HG02884 (cell line): Measurements from ENCODE around the gene CDT1.
A peak's percentile ranks its signal among the peaks of the same experiment; 100 is the strongest.

Experiments used
- ATAC-seq: cut with Tn5 transposase; IDR thresholded peaks from one replicate; pipeline ENCODE4 v1.9.1; 2021; ENCODE audit warnings: mild to moderate bottlenecking, moderate library complexity; ENCODE audit not compliant: unreplicated experiment

The CDT1 gene

DNA sequence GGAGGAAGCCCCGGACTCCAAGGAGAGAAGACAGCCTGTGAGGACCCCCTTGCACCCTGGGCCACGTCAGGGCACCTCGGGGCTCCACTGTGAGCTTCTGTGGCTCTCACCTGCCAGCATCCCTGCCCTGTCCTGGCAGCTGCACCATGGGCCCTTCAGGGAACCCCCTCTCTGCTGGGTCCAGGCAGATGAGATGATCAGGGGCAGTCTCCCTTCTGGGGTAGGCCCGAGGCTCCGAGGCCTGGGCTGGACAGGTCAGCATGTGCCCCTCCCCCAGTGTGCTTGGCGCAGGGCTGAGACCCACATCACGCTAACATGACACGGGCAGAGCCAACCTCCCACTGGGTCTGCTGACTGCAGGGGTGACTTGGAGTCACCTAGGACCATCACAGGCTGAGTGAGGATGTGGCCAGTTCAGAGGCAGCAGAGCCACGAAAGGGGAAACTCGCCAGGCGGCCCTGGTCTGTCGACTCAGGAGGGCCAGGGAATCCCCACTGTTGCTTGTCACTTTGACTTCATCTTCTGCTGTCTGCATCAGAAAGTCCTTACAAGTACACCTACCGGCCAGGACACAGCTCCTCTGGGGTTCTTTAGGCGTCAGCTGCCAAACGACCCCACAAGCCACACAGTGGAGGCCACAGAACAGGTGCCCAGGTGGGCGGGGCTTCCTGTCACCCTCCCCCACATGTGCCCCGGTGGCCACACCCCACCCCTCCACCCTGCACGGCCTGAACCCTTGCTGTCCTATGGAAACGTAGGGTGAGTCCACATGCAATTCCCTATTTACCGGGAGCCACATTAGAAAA lies 50.9 kb downstream of the CDT1 start:
- ATAC-seq, result no peak

DNA sequence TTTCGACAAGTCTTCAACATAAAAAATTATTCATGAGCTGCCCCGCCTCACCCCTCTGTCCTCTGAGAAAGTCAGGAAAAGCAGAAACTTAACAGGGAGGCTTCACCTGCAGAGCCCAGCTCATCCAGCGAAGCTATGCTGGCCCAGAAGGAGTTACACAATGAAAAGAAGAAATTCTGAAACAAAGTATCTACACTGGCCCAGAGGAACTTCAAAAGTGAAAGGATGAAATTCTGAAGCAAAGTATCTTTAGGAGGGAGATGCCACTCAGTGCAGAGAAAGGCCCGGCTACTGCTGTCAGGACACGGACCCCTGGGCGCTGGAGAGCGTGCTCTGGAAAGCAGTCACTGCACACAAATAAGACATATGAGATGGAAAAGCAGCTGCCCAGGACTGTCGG lies 51.6 kb downstream of the CDT1 start:
- ATAC-seq, result no peak

DNA sequence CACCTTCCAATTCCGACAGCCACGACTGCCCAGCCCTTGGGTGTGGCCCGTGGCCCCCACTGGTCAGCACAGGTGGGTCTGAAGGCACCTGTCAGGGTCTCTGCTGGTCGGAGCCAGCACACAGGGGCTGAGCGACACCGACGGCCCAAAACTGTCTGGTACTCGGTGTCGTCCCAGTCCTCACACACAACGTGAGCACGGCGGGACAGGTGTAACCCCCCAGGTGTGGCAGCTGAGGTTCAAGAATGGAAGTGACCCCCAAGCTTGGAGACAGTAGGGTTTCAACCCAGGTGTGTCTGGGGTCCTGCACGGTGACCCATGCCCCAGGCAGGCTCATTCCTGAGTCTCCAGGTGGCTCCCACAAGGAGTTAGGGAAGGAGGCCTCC lies 52.1 kb downstream of the CDT1 start:
- no peak for ATAC-seq

DNA sequence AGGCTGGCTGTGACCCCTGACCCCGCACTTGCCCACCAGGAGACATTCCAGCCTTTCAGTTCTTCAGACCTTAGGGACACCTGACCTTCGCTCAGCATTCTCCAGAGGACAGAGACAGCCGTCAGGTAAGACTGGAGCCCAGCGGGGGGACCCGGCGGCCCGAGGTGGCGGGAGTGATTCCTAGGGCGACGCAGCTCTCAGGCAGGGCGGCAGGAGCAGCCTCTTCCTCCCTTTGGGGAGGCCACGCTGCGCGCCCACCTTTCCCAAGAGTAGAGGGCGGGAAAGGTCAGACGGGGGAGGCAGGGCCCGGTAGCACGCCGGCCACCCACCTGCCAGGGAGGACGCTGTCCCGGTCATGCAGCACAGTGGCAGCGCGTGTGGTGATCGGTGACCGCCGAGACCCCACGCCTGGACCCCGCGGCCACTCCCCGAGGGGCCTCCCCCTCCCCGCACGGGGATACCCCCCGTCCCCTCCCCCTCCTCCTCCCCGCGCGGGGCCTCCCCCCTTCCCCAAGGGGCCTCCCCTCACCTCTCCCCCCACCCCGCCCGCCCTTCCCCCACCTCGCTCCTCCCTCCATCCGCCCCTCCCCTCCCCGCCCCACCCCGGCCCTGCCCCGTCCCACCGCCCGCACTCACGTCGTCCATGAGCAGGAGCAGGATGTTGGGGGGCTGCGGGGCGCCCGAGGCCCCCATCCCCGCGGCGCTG lies 52.7 kb downstream of the CDT1 start:
- ATAC-seq, result peak; percentile 10

DNA sequence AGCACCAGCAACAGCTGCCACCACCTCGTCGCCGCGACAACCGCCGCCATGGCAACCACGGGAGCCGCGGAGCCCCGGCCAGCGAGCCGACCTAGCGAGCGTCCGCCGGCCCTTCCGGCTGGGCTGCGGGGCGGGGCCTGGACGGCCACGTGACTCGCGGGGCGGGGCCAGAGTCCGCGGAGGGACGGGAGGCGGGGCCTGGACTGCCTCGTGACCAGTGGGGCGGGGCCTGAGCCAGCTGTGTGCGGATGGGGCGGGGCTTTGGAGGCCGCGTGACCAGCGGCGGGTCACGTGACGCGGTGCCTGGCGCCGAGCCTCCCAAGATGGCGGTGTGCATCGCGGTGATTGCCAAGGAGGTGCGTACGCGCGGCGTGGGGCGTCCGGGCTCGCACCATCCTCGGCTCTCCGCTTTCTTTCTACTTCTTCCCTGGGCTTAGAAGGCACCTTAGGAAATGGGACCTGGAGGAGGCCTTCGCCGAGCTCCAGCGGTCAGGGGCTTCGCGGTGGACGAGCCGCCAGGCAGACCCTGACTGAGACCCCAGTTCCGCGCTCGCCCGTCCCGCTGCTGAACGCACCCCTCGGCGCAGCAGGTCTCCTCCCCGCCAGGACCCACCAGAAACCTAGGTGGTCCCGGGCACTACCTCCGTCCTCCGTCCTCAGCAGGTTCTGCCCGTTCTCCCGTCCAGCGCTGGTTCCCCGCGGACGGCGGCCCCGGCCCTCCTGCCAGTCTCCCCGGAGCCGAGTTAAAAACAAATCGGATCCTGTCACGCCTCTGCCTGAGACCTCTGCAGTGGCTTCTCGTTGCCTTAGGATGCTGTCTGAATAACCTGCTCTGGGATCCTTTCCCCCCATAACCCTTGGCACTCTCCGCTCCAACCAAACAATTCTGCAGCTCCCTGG lies 53.5 kb downstream of the CDT1 start, which contains the start of the genes GALNS and TRAPPC2L:
TSS of gene GALNS (minus strand) at position 120 of the 900 bp plus-strand sequence. CDS start at position 50, 70 bp downstream.
TSS of gene TRAPPC2L (plus strand) at position 300 of the 900 bp plus-strand sequence. CDS start at position 324, 24 bp downstream.
- ATAC-seq, result peak; percentile 77

DNA sequence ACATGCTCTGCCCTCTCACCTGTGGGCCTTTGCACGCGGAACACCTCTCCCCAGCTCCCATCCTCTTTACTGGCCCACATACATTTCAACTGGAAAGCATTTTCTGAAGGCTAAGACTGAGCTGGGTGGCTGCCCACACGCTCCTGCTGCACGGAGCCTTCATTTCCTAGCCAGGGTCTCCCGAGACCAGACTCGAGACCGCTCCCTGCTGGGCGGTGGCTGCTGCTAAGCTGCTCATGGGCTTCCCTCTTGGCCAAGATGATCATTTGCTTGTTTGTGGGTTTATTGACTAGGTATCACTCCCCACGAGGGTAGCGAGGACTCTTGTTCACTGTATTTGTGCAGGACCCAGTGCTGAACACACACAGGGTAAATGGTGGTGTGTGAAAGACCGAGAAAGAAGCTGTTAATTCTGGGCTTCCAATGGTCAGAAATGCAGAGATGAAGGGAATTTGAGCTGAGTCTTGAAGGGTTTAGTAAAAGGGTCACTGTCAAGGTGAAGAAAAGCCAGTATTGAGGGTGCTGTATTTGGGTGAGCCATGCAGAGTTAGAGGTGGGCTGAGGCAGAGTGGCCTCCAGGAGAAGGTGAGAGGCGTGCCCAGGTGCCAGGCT lies 54.2 kb downstream of the CDT1 start:
- ATAC-seq, result no peak
